H4 (cell line): ENCODE measurements around the gene TPST2. TPM values are rescaled to one million over a fixed set of nuclear protein-coding genes. Genes with fewer than 3 reads are reported as not detected.

Experiments
- DNase-seq: peaks from one replicate; pipeline ENCODE4 v3.0.0-alpha.2; 2015; ENCODE audit warnings: low spot score
- total RNA-seq: library from RNA; depleted of rRNA; stranded (reverse); fragments of >200 nt; shearing (Covaris generic); gene quantifications from 2 replicates; pipeline ENCODE4 v1.2.3, GENCODE V29; 2014

TPST2 gene
- total RNA-seq, 1 experiment from 2014 or later: 13.8 TPM

DNA sequence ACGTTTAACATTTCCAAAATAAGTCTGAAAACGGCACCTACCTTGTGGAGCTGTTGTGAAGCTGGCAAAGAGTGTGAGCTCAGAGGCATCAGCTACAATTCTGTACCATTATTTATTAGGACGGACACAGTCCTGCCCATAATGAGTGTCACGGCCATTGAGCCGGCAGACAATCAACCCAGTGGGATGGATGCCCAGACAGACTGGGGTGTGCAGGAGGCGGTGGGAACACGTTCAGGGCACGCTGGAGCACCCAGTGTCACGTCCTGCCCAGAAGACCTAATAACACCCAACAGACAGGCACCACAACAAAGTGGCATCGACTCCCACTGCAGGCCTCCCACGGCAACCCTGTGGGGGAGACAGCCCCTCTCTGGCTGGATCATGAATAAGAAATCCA, 34.5 kb downstream of the TPST2 start:
- DNase-seq: no peak

DNA sequence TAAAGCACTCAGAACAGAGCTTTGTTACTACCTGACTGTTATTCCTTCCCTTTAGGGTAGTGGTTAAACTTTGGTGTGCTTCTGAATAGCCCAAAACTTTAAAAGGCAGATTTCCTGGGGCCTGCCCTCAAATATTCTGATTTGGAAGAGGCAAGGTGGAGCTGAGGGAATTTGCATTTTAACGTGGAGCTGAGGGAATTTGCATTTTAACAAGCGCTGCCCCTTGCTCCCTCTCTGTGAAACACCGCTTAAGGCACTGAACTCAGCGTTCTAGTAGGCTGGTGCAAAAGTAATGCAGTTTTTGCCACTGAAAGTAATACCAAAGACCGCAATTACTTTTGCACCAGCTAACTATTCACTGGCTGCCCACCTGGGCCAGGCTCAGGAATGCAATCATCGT, 35.0 kb downstream of the TPST2 start:
- DNase-seq: no peak

DNA sequence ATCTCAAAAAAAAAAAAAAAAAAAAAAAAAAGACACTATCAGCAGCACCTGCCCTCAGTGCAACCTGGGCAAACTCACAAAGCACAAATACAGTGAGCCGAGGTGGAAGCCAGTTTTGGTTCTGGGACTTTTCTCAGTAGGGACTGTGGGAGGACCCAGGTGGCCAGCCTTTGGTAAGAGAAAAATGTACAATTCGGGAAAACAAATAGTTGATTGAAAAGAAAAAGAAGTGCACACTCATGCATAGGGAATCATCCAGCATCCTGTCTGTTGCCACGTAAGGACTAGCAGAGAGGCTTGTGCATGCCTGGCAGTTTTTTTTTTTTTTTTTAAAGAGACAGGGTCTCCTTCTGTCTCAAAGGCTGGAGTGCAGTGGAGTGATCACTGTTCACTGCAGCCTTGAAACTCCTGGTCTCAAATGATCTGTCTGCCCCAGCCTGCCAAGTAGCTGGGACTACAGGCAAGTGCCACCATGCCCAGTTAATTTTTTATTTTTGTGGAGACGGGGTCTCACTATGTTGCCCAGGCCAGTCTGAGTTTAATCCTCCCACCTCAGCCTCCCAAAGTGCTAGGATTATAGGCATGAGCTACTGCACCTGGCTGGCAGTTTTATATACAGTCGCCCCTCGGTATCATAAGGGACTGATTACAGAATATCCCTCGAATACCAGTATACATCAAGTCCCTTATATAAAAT, 36.7 kb downstream of the TPST2 start:
- DNase-seq: peak; percentile 60

- no peak for DNase-seq
Measured at GRCh38 chr22:26552466-26552865, 37.5 kb downstream of the TPST2 start.

GRCh38 chr22:26551568-26551967, 38.4 kb downstream of the TPST2 start:
- no peak for DNase-seq

DNA sequence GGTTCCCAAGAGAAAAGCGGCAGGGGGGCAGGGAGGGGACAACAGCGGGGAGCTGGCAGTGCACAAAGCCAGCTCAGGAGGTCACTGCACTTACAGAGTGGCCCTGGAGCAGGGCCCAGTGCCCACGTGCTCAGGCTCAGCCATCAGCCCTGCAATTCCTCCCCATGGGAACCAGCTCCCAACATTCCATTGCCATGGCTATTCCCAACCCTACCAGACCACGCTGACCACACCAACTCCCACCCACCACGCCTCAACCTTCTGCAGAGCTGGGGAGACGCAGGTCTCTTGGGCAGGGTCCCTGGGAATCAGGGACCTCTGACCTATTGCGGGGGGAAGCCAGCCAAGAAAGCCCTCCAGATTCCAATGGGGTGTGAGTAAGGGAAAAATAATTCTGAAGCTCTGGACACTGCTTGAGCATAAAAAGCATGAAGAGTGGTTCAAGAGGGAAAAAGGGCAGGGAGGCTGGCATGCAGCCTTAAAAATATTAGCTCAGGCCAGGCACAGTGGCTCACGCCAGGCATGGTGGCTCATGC, 39.4 kb downstream of the TPST2 start:
- DNase-seq: peak; percentile 54

DNA sequence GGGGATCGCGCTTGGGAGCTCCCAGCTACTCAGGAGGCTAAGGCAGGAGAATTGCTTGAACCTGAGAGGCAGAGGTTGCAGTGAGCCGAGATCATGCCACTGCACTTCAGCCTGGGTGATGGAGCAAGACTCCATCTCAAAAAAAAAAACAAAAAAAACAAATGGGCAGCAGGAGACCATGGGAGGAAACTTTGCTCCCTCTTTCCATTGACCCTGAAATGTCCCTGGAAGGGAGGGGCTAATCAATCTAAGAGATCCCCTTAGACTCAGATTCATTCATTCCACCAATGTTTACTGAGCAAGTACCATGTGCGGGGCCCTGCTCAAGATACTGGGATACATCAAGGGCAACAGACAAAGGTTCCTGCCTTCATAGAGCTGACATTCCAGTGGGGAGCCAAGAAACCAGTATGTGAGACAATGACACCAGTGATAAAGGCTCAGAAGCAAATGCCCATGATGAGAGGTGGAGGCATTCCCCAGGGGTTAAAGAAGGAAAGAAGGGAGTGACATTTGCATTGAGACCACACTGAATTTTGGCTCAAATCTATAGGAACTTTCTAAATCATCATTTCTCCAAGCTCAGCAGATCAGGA, 39.9 kb downstream of the TPST2 start:
- DNase-seq: no peak

DNA sequence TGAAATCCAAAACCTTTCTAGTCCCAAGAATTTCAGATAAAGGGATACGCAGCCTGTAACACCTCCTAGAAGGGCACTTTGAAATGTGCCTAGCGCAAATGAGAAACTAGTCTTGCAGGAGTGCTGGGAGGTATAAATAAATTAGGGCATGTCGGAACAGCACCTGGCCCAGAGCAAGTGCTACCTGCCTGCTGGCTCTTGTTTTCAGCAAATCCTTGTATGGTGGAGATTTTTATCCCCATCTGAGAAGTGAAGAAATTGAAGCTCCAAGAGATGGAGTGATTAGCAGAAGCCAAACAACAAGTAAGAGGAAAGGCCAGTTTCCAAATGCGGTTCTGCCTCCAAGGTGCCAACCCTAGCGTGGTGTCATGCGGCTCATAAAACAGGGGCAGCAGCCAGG, 40.9 kb downstream of the TPST2 start:
- DNase-seq: no peak

DNA sequence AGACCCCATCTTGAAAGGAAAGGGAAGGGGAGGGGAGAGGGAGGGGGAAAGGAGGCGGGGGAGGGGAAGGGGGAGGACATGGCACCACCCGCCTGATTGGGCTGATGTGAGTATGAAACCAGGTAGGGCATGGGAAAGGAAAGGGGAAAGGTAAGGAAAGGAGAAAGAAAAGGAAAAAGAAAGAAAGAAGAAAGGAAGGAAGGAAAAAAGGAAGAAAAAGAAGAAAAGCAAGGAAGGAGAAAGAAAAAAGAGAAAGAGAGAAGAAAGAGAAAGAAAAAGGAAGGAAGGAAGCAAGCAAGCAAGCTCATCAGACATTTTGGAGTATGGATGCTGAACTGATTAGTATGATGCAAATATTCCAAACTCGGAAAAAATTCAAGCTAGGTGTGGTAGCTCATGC, 41.6 kb downstream of the TPST2 start:
- no peak for DNase-seq

DNA sequence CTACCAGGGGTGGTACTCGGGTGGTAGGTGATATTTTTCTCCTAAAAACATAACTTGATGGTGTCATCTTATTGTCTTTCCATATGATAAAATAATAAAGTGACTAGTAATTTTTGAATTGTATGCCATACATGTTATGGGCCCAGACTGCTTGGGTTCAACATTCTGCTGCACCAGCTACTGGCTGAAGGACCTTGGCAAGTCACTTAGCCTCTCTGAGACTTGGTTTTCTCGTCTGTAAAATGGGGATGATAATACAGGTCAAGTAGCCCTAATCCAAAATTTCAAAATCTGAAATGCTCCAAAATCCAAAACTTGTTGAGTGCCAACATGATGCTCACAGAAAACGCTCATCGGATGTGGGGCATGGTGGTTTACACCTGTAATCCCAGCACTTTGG, 42.1 kb downstream of the TPST2 start:
- DNase-seq: no peak

GRCh38 chr22:26547426-26547825, 42.5 kb downstream of the TPST2 start:
- DNase-seq: no peak

- DNase-seq: no peak
Measured at GRCh38 chr22:26546282-26546681, 43.6 kb downstream of the TPST2 start.

DNA sequence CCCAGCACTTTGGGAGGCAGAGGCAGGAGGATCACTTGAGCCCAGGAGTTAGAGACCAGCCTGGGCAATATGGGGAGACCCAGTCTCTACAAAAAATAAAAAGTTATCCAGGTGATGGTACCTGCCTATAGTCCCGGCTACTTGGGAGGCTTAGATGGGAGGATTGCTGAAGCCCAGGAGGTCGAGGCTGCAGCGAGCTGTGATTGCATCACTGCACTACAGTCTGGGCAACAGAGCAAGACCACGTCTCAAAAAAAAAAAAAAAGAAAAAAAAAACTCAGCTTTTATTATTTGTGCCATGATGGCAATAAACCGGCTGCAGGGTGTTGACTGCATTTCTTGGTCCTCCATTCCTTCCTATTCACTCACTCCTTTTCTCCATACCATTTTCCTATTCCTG, 44.1 kb downstream of the TPST2 start:
- DNase-seq: no peak

- DNase-seq: no peak
Measured at GRCh38 chr22:26545385-26545784, 44.5 kb downstream of the TPST2 start.

- no peak for DNase-seq
Measured at GRCh38 chr22:26544489-26544888, 45.4 kb downstream of the TPST2 start.

- DNase-seq: no peak
Measured at GRCh38 chr22:26542831-26543230, 47.1 kb downstream of the TPST2 start.

GRCh38 chr22:26541167-26541819, 48.6 kb downstream of the TPST2 start:
- DNase-seq: no peak

GRCh38 chr22:26540119-26540518, 49.8 kb downstream of the TPST2 start:
- no peak for DNase-seq

DNA sequence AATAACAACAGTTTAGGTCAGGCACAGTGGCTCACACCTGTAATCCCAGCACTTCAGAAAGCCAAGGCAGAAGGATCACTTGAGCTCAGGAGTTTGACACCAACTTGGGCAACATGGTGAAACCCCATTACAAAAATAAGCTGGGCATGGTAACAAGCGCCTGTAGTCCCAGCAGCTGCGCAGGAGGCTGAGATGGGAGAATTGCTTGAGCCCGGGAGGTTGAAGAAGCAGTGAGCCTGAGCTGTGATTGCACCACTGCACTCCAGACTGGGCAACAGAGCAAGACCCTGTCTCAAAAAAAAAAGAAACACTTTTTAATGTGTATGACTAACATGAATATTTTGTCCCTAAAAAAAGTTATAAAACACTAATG, 53.2 kb downstream of the TPST2 start:
- no peak for DNase-seq

- DNase-seq: no peak
Measured at GRCh38 chr22:26536056-26536761, 53.7 kb downstream of the TPST2 start.

GRCh38 chr22:26535603-26535908, 54.4 kb downstream of the TPST2 start:
- DNase-seq: no peak

GRCh38 chr22:26534874-26535602, 54.9 kb downstream of the TPST2 start:
- DNase-seq: no peak
